Measurements from ENCODE around the gene LPP.

- TF ChIP-seq CEBPB (tag; IDR thresholded peaks at IDR 0.05) (no peak), MTA2 (IDR thresholded peaks at IDR 0.05; ENCODE audit: low read depth) (no peak), CTCF (IDR thresholded peaks at IDR 0.05 in 2 of 3, conservative IDR thresholded peaks at IDR 0.05 in 1 of 3; ENCODE audit: insufficient read depth in 2 of 3, low read depth in 1 of 3, low read length in 3 of 3) (no peak), PHF8 (IDR thresholded peaks at IDR 0.05; ENCODE audit: borderline replicate concordance, low read length) (no peak), MEIS2 (IDR thresholded peaks at IDR 0.05; ENCODE audit: partially characterized antibody) (no peak), ATF2 (CRISPR knock-in tag; IDR thresholded peaks at IDR 0.05) (no peak), CTBP1 (IDR thresholded peaks at IDR 0.05; ENCODE audit: borderline replicate concordance) (no peak), PRPF4 (IDR thresholded peaks at IDR 0.05; ENCODE audit: insufficient read depth, low read depth, low read length, poor library complexity, severe bottlenecking) (no peak), GABPB2 (CRISPR knock-in tag; conservative IDR thresholded peaks at IDR 0.05) (no peak), NBN (IDR thresholded peaks at IDR 0.05; ENCODE audit: low read depth) (no peak), EZH2 (IDR thresholded peaks at IDR 0.05; ENCODE audit: borderline replicate concordance, low read depth, low read length) (no peak), LCOR (CRISPR knock-in tag; IDR thresholded peaks at IDR 0.05) (no peak), ZNF280B (CRISPR knock-in tag; IDR thresholded peaks at IDR 0.05) (no peak), ZNF24 (IDR thresholded peaks at IDR 0.05) (no peak)
Measured at GRCh38 chr3:188884299-188885043, 730.5 kb downstream of the LPP start.

Measured in K562 (cell line).